EL (cell line): ENCODE results near the gene R3HCC1L.

Experiments
- DNase-seq: peaks from one replicate; pipeline ENCODE4 v3.0.0-alpha.2; 2016

R3HCC1L gene

DNA sequence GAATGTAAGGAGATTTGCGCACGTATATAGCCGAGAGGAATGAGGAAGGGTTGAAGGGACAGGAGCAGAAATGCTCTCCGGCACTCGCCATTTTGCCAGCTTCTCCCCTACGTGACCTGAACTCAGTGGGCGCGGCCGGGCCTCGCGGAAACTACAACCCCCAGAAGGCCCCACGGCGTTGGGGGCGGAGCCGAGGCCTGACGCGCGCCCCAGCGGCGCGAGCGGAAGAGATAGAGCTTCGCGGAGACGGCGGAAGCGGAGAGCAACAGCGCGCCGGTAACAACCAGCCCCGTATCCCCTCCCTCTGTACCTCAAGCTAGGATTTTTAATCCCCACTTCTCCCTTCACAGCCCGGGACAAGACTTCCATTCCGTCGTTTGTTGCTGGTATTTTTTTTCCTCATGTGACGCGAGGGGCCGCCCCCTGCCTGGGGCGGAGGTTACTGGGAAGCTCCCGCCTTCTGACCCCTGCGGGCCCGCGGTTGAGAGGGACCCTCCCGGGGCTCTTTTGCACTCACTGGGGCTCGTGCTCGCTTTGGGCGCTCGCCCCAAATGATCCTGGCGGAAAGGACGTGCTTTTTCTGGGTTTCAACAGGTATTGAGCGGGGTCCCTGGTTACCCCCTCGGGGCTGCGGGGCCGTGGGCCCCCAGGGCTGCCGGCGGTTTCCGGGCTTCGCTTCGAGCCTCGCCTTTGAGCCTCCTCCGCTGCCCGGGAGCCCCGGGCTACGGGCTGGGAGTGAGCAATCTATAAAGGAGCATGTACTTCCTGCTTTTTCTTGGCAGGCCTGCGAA, at the start of gene R3HCC1L:
R3HCC1L (plus strand) TSS at position 227 of the 791 bp plus-strand sequence. CDS start 73,458 bp downstream, outside the sequence.
- peak; percentile 89 for DNase-seq

DNA sequence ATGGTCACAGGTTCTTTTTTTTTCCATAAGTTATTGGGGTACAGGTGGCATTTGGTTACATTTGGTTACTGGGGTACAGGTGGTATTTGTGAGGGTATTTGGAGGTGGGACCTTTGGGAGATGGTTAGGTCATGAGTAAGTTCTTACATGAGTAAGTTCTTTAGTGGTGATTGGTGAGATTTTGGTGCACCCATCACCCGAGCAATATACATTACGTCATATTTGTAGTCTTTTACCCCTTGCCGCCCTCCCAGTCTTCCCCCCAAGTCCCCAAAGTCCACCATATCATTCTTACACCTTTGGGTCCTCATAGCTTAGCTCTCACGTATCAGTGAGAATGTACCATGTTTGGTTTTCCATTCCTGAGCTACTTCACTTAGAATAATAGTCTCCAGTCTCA, 49.2 kb upstream of the R3HCC1L start:
- DNase-seq: no peak

DNA sequence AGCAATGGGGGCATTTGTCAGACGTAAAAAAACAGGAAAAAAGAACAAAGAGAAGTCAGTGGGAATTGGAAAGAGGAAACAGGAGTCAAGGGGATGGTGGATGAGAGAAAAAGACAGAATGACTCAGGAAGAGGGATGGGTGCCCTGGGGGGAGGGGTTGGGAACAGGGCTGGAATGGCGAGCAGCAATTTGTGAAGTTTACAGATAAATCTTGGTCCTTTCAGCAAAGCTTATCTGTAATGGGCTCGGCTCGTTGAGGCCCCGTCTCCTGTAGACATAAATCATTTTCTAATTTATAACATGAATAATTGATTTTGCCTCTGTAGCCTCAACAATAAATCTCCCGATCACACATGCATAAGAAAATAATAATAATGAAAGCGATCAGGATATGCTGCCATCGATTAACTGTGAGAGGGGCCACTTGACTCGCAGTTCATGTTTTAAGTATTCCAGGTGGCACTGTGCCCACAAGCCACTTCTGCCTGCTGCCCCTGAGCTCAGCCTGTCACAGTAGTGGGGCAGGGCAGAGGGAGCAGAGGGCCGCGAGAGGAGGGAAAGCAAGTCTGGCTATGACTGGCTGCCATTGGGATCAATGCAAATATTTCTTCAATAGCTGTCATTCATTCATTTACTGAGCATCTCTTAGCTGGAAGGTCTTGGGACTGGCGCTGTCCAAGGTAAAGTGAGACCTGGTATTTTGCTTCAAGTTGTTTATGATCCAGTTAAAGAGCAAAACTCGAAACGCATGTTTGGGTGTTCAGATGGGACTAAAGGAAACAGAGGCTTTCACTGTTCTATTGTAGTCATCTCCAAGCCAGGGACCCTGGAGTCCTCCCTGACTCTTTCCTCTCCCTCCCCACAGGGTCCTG, 47.4 kb upstream of the R3HCC1L start:
- no peak for DNase-seq

DNA sequence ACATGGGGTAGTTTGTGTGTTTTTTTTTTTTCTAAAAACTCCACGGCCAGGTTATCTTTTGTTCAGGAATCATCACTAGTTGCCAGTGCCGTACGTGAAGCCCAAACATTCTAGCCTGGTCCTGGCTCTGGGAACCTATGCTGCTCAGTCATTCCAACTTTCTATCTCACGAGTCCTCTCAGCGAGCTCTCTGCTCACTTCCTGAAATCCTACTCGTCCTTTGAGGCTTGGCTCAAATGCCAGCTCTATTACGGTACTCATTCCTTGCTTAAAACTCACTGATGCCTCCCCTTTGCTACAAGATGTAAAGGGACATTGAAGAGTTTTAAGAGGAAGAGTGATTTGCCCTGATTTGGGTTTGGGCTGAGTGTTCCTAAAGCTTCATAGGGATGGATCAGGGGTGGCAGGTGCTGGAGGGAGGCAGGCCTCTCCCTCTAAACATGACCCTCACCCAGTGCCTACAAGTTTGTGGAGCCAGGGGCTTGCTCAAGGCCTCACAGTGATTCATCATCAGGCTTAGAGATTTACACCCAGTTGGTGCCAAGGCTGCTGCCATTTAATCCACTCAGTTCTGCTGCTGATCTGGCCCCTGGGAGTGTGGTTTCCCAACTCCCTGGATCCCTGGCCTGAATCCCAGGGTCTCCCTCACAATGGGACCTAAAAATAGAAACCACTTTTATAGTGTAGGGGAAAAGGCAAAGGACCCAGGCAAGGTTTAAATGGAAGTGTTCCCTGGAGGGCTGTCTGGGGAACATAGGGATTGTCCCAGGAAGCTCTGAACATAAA, 46.1 kb upstream of the R3HCC1L start:
- DNase-seq: no peak

DNA sequence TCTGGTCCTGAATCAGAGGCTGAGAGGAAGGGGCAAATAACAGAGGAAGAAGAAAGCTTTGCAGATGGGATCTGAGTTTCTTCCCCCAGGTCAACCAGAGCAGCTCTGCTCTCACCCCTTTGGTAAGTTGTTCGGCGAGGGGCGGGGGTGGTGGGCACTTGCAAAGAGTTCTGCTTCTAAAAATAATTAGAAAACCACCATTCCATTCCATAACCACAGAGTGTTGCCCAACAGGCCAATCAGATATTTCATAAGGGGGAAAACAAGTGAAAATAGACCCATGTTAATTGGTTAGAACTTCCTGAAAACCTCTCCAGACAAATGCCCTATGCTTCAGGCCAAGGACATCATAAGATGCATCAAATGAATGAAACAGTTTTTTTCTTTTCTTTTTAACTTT, 43.6 kb upstream of the R3HCC1L start:
- no peak for DNase-seq

DNA sequence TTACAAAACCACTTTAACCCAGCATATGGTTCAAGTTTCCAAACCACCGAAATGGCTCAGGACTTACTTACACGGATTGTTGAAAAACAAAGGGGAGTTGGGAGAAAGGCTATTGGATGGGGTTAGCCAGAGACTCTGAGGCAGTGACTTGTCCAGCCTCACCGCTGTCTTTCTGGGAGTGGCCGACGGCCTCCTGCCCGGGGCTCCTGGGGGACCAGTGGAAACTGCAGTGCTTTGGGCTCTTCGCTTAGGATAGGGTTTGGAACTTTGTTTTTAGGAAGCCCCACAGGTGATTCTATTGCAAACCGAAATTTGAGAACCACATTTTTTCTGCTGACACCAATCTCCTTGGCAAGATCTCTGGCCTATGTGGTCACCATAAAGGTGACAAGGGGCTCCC, 38.1 kb upstream of the R3HCC1L start:
- DNase-seq: no peak

DNA sequence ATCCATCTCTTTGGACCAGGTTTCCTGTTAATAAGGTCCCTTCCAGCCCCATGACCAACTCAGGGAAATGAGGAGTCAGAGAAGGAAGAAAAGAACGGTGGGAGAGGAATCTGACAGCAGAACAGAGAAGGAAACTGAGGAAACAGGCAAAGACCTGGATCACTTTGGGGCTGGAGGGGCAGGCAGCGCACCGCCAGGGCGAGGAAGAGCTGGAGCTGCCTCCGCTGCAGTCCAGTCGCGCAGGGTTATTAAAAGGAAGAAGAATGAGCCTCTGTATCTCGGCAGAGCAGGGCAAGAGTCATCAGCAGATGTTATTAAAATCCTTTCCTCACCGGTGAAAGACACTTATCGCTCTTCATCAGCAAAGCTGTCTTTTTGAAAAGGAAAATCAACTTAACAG, 37.7 kb upstream of the R3HCC1L start:
- DNase-seq: no peak

DNA sequence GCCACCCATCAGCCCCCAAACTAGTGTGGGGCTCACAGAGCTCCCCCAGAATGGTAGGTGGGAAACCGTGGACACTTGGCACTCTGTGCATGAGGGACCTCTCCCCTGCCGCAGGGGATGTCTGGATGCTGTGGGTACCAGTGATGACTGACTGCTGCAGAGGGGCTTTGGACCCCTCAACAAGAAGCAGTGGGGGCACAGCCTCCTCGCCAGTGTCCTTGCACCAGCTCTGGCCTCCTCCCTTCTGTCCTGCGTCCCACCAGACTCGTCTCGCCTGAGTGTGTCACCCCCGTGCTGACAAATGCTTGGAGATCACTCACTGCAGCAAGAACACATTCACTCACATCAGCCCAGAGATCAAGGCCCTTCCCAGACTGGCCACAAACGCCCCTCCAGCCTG, 37.3 kb upstream of the R3HCC1L start:
- DNase-seq: no peak

DNA sequence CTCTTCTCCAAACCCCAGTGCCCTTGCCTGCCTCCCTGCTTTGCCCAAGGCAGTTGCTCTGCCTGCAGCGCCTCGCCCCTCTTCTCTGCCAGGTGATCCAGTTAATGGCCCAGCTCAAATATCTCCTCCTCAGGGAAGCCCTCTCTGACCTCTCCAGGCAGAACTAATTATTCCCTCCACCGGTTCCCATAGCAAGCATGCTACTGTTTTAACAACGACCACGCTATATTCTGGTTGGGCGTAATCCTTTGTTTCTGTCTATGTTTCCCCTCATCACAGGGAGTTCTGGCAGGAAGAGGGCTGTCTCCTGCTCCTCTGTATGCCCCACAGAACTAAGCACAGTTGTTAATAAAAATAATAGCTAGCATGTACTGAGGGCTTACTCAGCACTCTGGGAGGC, 36.8 kb upstream of the R3HCC1L start:
- no peak for DNase-seq

DNA sequence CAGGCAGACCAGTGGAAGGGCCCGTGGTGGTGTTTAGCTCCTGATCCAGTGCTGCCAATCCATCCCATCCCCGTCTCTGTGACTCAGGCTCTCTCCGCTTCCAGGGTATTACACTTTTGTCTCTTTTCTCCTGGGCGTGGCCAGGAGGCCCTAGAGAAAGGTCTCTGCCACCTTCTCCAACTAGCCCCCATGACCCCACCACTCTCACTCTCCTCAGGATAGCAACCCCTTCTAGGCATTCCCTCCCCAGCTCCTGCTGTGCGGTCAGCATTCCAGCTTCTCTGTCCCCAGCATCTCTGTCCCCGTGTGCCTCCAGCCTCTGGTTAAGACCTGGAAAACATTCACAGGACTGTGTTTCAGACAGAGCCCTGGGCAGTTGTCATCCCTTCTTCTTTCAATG, 36.2 kb upstream of the R3HCC1L start:
- DNase-seq: no peak

DNA sequence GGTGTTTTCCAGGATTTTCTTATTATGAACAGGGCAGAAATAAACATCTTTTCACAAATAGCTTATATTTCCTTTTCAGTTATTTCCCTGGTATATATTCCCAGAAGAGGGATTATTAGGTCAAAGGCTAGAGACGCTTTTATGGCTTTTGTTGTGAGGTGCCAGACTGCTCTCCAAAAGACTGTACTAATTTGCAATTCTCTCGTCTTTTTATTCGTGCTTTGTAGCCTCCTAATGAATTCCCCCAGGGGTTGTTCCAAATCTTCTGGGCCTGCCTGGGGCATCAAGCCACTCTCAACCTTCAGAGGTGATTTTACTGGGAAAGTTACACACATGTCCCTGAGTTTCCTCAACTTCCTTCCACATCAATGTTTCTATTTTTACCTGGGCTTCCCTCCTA, 34.0 kb upstream of the R3HCC1L start:
- no peak for DNase-seq

DNA sequence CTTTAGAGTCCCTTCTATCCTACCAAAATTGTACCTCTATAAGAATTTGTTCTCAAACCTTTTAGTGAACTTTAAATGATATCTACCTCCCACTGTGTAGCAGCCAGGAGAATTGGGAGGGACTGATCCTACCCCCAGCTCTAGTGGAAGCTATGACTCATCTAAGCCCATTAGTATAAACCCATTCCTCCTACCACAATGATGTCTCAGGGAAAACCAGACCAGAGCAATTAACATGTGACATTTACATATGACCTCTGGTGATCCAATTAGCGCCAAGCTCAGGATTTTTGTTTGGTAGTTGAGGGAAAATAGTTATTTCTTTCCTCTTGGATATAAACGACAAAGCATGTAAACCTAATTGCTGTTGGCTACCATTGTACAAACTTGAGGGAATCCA, 33.1 kb upstream of the R3HCC1L start:
- DNase-seq: no peak

DNA sequence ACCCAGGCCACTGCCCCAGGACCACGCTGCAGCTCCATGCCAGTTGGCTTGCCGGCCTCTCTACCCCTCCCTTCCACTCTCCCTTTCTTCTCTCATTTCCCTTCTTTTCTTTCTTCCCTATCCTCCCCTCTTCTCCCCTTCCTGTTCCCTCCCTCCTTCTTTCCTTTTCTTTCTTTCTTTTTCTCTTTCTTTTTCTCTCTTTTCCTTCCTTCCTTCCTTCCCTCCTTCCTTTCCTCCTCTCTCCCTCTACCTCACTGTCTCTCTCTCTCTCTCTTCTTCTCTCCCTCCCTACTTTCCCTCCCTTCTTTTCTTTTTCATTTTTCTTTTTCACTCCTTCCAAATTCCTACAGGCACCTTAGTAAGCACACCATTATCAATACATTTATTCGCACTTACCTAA, 30.3 kb upstream of the R3HCC1L start:
- no peak for DNase-seq

DNA sequence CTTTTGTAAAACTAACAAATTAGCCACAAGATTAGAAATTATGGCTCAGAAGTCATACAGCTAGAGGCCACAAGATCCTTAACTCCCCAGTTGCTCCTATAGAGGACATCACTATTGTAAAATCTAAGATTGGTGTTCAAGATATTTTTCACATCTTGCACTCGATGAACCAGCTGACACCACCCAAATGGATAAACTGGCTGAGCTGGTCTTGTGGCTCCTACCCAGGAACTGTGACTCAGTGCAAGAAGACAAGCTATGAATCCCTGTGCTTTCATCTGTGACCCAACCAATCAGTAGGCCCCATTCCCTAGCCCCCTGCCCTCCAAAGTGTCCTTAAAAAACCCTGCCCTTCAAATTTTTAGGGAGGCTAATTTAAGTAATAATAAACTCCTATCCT, 27.9 kb upstream of the R3HCC1L start:
- DNase-seq: no peak

DNA sequence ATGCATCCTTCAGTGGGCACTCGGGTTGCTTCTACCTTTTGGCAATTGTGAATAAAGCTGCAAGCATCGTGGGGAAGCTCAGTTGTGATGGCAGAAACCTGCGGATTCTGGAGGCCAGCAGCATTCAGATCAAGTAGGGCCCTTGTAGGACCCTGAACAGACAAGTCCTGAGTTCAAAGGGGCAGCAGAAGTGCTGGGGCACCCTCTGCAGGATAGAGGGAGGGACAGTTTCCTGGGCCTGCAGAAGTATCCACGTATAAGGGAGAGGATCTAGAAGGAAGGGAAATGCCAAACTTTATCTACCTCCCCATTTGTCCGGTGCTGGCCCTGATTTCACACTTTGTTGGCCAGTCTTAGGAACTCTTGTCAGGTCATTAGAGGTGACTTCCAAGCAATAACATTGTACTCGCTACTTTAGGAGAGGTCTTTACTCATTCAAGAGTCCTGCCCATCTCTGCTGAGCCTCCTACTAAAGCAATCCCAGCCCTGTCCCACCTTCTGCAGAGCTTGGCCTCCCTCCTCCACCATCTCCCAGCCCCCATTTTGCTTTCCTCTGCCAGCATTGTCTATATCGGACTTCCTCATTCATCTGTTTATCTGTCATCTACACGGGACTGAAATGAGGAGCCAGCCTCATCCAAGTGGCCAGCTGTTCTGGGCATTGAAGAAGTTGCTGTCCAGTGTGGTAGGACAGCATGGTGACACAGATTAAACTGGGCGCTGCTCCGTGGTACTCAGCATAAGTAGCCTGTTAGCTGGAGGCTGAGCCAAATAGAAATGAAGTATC, 26.6 kb upstream of the R3HCC1L start:
- no peak for DNase-seq

DNA sequence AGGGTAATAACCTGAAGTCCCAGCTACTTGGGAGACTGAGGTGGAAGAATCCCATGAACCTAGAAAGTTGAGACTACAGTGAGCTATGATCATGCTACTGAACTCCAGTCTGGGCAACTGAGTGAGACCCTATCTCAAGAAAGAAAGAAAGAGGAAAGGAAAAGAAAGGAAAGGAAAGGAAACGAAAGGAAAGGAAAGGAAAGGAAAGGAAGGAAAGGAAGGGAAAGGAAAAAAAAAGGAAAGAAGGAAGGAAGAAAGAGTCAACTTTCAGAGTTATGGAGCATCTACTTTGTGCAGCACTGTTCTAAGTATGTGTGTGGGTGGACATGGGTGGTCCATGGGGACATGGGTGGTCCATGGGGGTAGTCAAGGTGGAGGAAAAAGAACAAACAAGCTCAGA, 24.1 kb upstream of the R3HCC1L start:
- DNase-seq: no peak

DNA sequence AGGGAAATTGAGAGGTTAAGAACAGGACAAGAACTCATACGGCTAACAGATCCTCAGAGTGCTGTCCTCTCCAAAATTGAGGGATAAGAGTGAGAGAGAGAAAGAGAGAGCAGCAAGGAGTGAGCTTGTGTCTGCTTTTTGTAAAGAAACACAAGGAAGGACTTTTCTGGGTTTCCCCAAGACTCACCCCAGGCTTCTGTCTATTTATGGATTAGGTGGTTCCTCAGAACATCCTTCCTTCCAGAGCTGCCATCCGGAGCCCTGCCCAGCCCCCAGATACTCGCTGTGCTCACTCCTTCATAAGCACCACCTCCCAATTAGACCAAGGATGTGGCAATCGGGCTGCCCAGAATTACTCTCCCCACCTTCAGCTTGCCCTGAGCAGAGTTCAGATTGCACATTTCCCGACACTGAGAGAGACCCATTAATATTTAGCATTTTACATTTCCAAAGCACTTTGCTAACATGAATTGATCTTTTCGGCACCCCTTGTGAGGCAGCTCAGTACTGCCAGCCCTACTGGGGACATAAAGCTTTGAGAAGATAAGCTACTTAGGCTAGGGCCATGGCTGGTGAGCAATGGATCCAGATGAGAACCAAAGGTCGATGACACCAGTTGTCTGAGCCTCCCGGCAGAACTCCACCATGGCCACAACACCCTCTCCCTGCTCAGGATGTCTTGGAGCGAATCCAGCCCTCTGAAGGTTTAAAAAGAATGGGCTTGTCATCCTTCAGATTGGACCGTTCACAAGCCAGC, 19.2 kb upstream of the R3HCC1L start:
- DNase-seq: no peak

DNA sequence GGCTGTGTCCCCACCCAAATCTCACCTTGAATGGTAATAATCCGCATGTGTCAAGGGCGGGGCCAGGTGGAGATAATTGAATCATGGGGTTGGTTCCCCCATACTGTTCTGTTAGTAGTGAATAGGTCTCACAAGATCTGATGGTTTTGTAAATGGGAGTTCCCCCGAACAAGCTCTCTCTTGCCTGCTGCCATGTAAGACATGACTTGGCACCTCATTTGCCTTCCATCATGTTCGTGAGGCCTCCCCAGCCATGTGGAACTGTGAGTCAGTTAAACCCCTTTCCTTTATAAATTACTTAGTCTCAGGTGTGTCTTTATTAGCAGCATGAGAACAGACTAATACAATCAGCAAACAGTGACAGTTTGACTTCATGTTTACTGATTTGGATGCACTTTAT, 14.6 kb upstream of the R3HCC1L start:
- no peak for DNase-seq

DNA sequence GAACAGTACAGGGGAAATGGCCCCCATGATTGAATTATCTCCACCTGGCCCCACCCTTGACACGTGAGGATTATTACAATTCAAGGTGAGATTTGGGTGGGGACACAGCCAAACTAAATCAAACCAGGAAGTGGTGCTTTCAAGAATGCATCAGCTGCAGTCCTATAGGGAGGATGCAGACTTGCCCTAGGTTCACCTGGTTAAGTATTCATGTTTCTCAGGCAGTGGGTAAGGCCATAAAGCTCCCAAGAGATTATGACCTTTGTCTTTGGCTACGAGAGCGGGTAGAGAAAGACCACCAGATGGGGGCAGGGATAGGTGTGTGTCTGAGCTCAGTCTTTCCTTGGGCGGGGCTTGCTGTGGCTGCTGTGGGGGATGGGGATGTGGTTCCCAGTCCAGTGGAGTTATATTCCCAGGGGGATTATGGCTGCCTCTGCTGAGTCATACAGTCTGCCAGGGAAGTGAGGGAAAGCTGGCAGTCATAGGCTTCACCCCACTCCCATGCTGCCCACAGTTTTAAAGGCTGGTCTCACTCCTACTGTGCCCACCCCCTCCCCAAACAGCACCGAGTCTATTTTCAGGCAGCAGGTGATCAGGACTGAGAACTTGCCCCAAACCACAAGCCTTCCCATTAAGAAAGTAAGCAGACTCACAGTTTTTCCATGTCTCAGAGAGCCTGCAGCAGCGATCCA, 8.4 kb upstream of the R3HCC1L start:
- DNase-seq: no peak

DNA sequence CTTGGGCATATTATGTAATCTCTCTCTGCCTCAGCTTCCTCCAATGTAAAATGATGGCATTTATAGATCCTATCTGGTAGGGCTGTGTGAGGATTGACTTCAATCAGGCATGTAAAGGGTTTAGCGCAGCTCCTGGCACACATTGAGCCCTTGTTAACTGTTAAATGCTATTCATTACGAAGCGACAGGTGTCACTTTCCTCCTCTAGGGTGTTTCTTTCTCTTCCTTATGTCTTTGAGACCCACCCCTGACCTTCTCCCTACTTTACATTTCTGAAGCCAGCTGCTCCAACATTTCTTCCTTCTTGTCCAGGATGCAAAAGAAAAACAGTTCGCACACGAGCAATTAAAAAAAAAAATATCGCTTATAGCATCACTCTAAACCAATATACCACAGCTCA, 5.7 kb upstream of the R3HCC1L start:
- no peak for DNase-seq

DNA sequence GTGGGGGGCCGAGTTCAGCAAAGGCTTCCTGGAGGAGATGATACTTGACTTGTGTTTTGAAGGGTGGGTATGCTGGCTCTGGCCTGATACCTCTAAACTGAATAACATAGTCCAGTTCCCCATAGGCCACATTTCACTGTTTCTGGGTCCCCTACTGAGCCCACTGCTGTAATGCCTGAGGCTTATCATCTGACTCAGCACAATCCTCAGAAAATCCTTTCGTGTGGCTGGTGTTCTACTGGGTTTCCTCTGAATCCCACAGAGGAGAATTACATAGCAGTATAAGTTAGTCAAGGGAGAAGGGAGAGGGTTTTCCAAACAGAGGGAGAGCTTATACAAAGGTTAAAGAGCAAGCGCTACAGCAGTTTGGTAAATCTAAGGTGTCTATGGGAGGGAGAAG, 2.8 kb upstream of the R3HCC1L start:
- DNase-seq: no peak
